OCI-LY1 (cell line): Measurements from ENCODE around the gene FAM161A.
"Not testable (repeated sequence)": the region's sequence is repeated elsewhere in the genome, so short reads cannot be mapped to it uniquely, and the experiment has no call there.

Experiments
- CTCF ChIP-seq: fragments of 200-600 bp; sonication (generic), shearing (Covaris generic); IDR thresholded peaks from 2 replicates; pipeline ENCODE4 v1.5.1; 2017; ENCODE audit warnings: mild to moderate bottlenecking, antibody characterized with exemption, low read length, moderate library complexity, mixed read lengths
- EZH2 ChIP-seq: fragments of 200-600 bp; sonication (generic), shearing (Covaris generic); IDR thresholded peaks from 2 replicates; pipeline ENCODE4 v1.8.0; 2017; ENCODE audit warnings: borderline replicate concordance, mixed run types, mild to moderate bottlenecking, antibody characterized with exemption, low read length, moderate library complexity, mixed read lengths

- not testable (repeated sequence) for TF ChIP-seq EZH2, CTCF
Measured at GRCh38 chr2:61797446-61797845, 56.4 kb downstream of the FAM161A start.
